Cardiac muscle cell (in vitro differentiated cells and primary cell): ENCODE data around the gene SIRT2. TPM values are rescaled to one million over a fixed set of nuclear protein-coding genes. Genes with fewer than 3 reads are reported as not detected.

Experiments used
- DNase-seq, 2 donors: peaks; one replicate each; pipeline versions ENCODE4 v3.0.0 to v3.0.0-alpha.2; 2010 to 2017; ENCODE audit warnings: low read depth in 1 of 2, low spot score in 1 of 2
- H3K27ac ChIP-seq: fragments of 200-600 bp; sonication (generic); 2 replicates; pipeline ENCODE4 v1.5.1; 2016
- H3K27me3 ChIP-seq: fragments of 200-600 bp; sonication (generic); 2 replicates; pipeline ENCODE4 v1.6.0; 2016; ENCODE audit warnings: control low read depth
- H3K36me3 ChIP-seq: fragments of 200-600 bp; sonication (generic); 2 replicates; pipeline ENCODE4 v1.5.1; 2016; ENCODE audit warnings: control low read depth
- H3K4me1 ChIP-seq: fragments of 200-600 bp; sonication (generic); 2 replicates; pipeline ENCODE4 v1.8.1; 2017; ENCODE audit warnings: low read depth, mild to moderate bottlenecking, mixed run types
- H3K4me3 ChIP-seq: fragments of 200-600 bp; sonication (generic); 2 replicates; pipeline ENCODE4 v1.5.1; 2016; ENCODE audit warnings: mild to moderate bottlenecking
- H3K9me3 ChIP-seq: fragments of 200-600 bp; sonication (generic); 2 replicates; pipeline ENCODE4 v1.5.1; 2017; ENCODE audit warnings: low read depth, mild to moderate bottlenecking, control low read depth
- polyA plus RNA-seq: library from polyadenylated mRNA; unstranded; fragments of >200 nt; fragmentation: Nextera tagmentation; extraction: Ambion mirVana; gene quantifications from 2 replicates; pipeline ENCODE4 v1.2.1, GENCODE V29; 2016
- total RNA-seq: library from RNA; depleted of rRNA; stranded (reverse); fragments of >200 nt; gene quantifications from 2 replicates; pipeline ENCODE4 v1.2.3, GENCODE V29; 2016
- TF ChIP-seq, protein P1 (sequence below): IDR thresholded peaks from 2 replicates; pipeline ENCODE4 v1.5.1; 2012; ENCODE audit warnings: low read depth, mild to moderate bottlenecking, low read length

The SIRT2 gene
- total and polyA plus RNA-seq, 2 experiments from 2014 or later: 33.4 to 33.5 TPM

GRCh38 chr19:38838986-38839761, 60.2 kb downstream of the SIRT2 start:
- DNase-seq: no peak
- Histone ChIP-seq H3K9me3 (no peaks in the 10 kb centered on the region), H3K4me1 (no peaks in the 10 kb centered on the region), H3K27ac (peak overlapping the region; percentile 49), H3K36me3 (peaks cover 78% of the 10 kb centered on the region), H3K4me3 (no peak overlapping the region), H3K27me3 (no peaks in the 10 kb centered on the region)
- TF ChIP-seq, protein P1, sequence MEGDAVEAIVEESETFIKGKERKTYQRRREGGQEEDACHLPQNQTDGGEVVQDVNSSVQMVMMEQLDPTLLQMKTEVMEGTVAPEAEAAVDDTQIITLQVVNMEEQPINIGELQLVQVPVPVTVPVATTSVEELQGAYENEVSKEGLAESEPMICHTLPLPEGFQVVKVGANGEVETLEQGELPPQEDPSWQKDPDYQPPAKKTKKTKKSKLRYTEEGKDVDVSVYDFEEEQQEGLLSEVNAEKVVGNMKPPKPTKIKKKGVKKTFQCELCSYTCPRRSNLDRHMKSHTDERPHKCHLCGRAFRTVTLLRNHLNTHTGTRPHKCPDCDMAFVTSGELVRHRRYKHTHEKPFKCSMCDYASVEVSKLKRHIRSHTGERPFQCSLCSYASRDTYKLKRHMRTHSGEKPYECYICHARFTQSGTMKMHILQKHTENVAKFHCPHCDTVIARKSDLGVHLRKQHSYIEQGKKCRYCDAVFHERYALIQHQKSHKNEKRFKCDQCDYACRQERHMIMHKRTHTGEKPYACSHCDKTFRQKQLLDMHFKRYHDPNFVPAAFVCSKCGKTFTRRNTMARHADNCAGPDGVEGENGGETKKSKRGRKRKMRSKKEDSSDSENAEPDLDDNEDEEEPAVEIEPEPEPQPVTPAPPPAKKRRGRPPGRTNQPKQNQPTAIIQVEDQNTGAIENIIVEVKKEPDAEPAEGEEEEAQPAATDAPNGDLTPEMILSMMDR: no peak

DNA sequence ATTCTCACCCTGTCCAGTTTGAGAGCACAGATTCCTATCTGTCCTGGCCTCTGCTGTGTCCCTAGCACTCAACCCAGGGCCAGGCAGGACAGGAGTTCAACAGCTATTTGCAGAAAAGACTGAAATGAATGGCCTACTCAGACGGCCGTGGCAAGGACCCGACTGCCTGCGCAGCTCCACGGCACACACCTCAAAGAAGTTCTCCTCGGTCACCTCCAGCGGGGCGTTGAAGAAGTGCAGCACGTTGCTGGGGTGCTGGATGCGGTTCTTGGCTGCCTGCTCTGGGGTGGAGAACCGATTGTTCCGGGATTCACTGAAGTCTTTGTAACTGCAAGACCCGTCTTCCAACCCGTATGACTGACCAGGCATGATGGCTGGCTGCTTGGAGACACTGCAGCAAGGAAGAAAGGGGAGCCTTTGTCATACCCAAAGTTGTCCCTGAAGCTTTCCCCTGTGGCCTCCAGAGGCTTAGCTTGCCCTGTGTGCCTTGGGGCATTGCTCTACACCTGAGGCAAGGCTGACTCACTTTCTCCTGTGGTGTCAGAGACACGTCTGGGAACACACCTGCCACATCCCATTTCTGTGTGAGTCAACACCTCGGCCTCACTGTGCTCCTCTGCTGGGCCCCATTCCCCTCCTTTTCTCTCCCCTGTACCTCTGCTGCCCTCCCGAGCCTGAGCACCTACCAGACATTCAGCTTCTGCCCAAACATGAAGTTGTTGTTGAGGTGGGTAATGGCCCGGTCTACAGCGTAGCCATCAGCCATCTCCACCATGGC, 61.0 kb downstream of the SIRT2 start:
- peaks cover 71% of the 10 kb centered on the region for H3K36me3 ChIP-seq
- H3K4me1 ChIP-seq: no peaks in the 10 kb centered on the region
- no peaks in the 10 kb centered on the region for H3K9me3 ChIP-seq
- no peak for DNase-seq
- H3K27me3 ChIP-seq: no peaks in the 10 kb centered on the region
- H3K4me3 ChIP-seq: no peak overlapping the region
- peak overlapping the region; percentile 61 for H3K27ac ChIP-seq
- TF ChIP-seq, protein P1: no peak

GRCh38 chr19:38837656-38838121, 61.7 kb downstream of the SIRT2 start:
- Histone ChIP-seq H3K4me3 (no peak overlapping the region), H3K27me3 (no peaks in the 10 kb centered on the region), H3K9me3 (no peaks in the 10 kb centered on the region), H3K4me1 (no peaks in the 10 kb centered on the region), H3K36me3 (peaks cover 64% of the 10 kb centered on the region), H3K27ac (peak overlapping the region; percentile 61)
- DNase-seq: no peak
- TF ChIP-seq, protein P1: no peak

- Histone ChIP-seq H3K27me3 (no peaks in the 10 kb centered on the region), H3K27ac (peak overlapping the region; percentile 61), H3K4me1 (peaks cover 3% of the 10 kb centered on the region), H3K9me3 (no peaks in the 10 kb centered on the region), H3K36me3 (peaks cover 58% of the 10 kb centered on the region), H3K4me3 (no peak overlapping the region)
- DNase-seq: no peak
- TF ChIP-seq, protein P1: no peak
Measured at GRCh38 chr19:38836983-38837626, 62.3 kb downstream of the SIRT2 start.

DNA sequence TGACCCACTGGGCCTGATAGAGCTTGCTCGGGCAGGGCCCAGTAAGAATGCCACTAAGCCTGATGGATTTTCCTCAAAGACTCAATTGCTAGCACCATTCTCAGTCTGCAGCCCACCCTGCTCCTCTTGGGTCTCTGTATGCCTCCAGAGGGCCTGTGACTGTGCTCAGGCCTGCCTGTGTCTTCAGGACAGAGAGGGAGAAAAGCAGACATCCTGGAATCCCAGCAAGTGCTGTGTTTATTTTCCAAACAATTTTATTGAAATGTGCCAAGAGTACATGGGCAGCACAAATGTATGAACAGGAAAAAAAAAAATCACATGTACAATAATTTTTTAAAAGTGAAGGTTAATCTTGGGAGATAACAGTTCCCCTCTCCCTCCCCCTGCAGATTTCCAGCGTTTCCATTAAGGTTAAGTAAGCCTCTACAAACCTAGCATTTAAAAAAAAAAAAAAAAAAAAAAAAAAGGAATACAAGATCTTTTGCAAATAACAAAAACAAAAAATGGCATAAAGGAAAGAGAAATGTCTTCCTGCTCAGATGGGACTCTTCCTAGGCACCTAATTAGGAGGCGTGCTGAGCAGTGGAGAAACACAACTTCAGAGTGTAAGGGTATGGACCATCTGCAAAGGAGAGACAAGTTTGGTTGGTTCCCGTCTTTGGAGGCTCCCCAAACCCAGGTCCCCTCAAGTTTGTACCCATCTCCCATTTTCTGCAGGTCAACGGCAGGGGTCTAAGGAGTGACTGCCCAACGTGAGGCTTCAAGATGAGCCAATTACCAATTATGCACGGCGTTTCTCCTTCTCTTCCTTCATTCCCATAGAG, 63.0 kb downstream of the SIRT2 start:
- Histone ChIP-seq H3K36me3 (peaks cover 53% of the 10 kb centered on the region), H3K27me3 (no peaks in the 10 kb centered on the region), H3K27ac (peak overlapping the region; percentile 61), H3K4me1 (peaks cover 4% of the 10 kb centered on the region), H3K4me3 (no peak overlapping the region), H3K9me3 (no peaks in the 10 kb centered on the region)
- DNase-seq: no peak
- TF ChIP-seq, protein P1: no peak
